Measurements from ENCODE around the gene CLTA. TPM values are rescaled to one million over a fixed set of nuclear protein-coding genes. Genes with fewer than 3 reads are reported as not detected.

The CLTA gene
- total RNA-seq, 1 donor from 2014 or later: 60.4 TPM

DNA sequence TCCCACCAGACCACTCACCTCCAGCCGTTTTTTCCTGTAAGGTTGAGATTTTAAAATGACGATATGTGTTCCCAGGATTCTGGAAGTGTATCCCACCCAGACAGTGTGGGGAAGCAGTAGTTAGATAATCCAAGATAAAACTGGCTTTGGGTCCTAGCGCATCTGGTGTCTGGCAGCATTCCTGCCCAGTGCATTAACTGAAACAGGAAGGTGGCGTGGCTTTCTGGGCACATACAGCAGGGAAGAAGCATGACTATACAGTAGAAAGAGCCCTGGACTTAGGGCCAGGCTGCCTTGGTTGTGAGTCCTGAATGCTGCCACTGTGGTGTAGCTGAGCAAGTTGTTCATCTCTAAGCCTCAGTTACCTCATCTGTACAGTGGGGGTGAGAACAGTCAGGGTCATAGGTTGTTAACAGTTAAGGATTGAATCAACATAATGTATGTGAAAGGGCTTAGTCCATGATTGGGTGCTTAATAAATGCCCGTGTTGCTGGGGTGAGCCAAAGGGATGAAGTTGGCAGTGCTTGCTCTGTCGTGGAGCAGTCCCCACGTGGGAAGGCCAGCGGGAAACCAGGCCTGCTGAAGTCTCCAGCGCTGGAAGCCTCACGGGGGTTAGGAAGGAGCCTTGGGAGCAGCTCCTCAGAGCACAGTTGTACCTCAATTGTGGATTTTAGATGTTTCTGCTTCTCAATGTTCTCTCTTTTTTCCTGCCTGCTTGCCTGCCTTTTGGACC, 18.0 kb downstream of the CLTA start:
- DNase-seq: no peak
- TF ChIP-seq, protein P1, sequence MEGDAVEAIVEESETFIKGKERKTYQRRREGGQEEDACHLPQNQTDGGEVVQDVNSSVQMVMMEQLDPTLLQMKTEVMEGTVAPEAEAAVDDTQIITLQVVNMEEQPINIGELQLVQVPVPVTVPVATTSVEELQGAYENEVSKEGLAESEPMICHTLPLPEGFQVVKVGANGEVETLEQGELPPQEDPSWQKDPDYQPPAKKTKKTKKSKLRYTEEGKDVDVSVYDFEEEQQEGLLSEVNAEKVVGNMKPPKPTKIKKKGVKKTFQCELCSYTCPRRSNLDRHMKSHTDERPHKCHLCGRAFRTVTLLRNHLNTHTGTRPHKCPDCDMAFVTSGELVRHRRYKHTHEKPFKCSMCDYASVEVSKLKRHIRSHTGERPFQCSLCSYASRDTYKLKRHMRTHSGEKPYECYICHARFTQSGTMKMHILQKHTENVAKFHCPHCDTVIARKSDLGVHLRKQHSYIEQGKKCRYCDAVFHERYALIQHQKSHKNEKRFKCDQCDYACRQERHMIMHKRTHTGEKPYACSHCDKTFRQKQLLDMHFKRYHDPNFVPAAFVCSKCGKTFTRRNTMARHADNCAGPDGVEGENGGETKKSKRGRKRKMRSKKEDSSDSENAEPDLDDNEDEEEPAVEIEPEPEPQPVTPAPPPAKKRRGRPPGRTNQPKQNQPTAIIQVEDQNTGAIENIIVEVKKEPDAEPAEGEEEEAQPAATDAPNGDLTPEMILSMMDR (IDR thresholded peaks at IDR 0.05; ENCODE audit: borderline replicate concordance): no peak
- intact Hi-C loops (cut with micrococcal nuclease): no loop called here
- H3K9me3 ChIP-seq (replicated peaks): no peaks in the 10 kb centered on the region
- peaks cover 79% of the 10 kb centered on the region for H3K36me3 ChIP-seq
- peak overlapping the region; percentile 31 for H3K27ac ChIP-seq (replicated peaks)
- H3K4me1 ChIP-seq: peaks cover 96% of the 10 kb centered on the region
- no peak overlapping the region for H3K4me3 ChIP-seq
- no peaks in the 10 kb centered on the region for H3K27me3 ChIP-seq (ENCODE audit: low read depth)

DNA sequence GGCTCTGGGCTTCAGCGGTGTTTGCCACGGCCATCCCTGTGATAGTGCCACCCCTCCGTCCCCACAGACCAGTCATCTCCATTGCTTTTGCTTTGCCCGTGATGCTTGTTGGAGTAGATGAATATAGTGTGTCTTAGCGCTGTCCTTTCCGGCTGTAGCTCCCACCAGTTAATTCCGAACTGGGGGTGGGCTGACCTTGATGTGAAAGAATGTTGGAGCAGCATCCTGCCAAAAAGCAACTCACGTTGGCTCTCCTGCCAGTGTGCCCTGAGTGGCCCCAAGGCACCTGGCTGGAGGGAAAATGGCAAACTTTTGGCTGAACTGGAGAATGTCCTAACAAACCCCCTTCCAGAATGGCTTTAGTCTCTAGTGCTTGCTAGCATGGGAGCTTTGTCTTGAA, 20.0 kb downstream of the CLTA start:
- intact Hi-C loops (cut with micrococcal nuclease): no loop called here
- H3K27me3 ChIP-seq (ENCODE audit: low read depth): no peaks in the 10 kb centered on the region
- peaks cover 58% of the 10 kb centered on the region for H3K36me3 ChIP-seq
- TF ChIP-seq, protein P1 (IDR thresholded peaks at IDR 0.05; ENCODE audit: borderline replicate concordance): no peak
- H3K27ac ChIP-seq (replicated peaks): peak overlapping the region; percentile 72
- peaks cover 100% of the 10 kb centered on the region for H3K4me1 ChIP-seq
- H3K9me3 ChIP-seq (replicated peaks): no peaks in the 10 kb centered on the region
- H3K4me3 ChIP-seq: no peak overlapping the region
- DNase-seq: no peak

DNA sequence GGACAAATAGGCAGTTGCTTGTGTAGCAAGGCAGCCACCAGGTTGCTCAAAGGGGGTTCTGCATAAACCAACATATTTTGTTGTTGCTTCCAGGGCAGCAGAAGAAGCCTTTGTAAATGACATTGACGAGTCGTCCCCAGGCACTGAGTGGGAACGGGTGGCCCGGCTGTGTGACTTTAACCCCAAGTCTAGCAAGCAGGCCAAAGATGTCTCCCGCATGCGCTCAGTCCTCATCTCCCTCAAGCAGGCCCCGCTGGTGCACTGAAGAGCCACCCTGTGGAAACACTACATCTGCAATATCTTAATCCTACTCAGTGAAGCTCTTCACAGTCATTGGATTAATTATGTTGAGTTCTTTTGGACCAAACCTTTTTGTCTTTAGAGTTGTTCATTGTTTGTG, 20.8 kb downstream of the CLTA start:
- intact Hi-C loops (cut with micrococcal nuclease): no loop called here
- Histone ChIP-seq H3K27ac (replicated peaks) (peak overlapping the region; percentile 72), H3K36me3 (peaks cover 53% of the 10 kb centered on the region), H3K4me1 (peaks cover 100% of the 10 kb centered on the region), H3K4me3 (no peak overlapping the region), H3K9me3 (replicated peaks) (no peaks in the 10 kb centered on the region), H3K27me3 (ENCODE audit: low read depth) (no peaks in the 10 kb centered on the region)
- TF ChIP-seq, protein P1 (IDR thresholded peaks at IDR 0.05; ENCODE audit: borderline replicate concordance): no peak
- no peak for DNase-seq

DNA sequence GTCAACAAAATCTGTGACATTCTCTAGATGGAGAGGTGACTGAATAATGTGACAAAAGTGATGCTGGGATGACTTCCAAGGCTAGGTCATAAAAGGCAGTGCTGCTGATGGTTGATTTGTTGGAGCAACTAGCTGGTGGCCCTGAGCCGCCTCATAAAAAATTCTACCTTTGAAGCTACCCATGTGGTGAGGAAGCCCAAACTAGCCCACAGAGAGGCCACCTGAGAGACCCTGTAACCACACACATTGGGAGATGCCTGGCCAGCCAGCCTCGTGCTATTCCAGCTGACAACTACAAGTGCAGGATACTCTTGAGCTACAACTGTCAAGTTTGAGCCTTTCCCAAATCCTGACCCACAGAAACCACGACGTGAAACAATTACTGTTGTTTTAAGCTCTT, 22.7 kb downstream of the CLTA start:
- Histone ChIP-seq H3K4me1 (peaks cover 97% of the 10 kb centered on the region), H3K9me3 (replicated peaks) (no peaks in the 10 kb centered on the region), H3K4me3 (no peak overlapping the region), H3K36me3 (peaks cover 52% of the 10 kb centered on the region), H3K27me3 (ENCODE audit: low read depth) (no peaks in the 10 kb centered on the region), H3K27ac (replicated peaks) (peak overlapping the region; percentile 72)
- TF ChIP-seq, protein P1 (IDR thresholded peaks at IDR 0.05; ENCODE audit: borderline replicate concordance): no peak
- DNase-seq: no peak
- intact Hi-C loops (cut with micrococcal nuclease): no loop called here

DNA sequence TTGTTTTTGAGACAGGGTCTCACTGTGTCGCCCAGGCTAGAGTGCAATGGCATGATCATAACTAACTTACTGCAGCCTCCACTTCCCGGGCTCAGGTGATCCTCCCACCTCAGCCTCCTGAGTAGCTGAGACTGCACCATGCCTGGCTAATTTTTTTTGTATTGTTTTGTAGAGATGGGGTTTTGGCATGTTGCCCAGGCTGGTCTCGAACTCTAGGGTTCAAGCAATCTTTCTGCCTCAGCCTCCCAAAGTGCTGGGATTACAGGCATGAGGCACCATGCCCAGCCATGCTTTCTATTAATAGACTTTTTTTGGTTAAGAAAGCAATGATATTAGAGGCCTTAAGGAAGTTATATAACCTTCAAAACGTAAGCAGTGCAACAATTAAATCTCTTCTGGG, 23.3 kb downstream of the CLTA start:
- Histone ChIP-seq H3K9me3 (replicated peaks) (no peaks in the 10 kb centered on the region), H3K27me3 (ENCODE audit: low read depth) (no peaks in the 10 kb centered on the region), H3K4me3 (no peak overlapping the region), H3K27ac (replicated peaks) (peak overlapping the region; percentile 72), H3K4me1 (peaks cover 91% of the 10 kb centered on the region), H3K36me3 (peaks cover 52% of the 10 kb centered on the region)
- no peak for DNase-seq
- TF ChIP-seq, protein P1 (IDR thresholded peaks at IDR 0.05; ENCODE audit: borderline replicate concordance): no peak
- intact Hi-C loops (cut with micrococcal nuclease): no loop called here

Measured in left ventricle myocardium inferior (tissue), 1 donor.